HepG2 (cell line): ENCODE data around the gene HSPA1L. TPM values are rescaled to one million over a fixed set of nuclear protein-coding genes. Genes with fewer than 3 reads are reported as not detected.
A peak's percentile ranks its signal among the peaks of the same experiment; 100 is the strongest.
"Not testable (repeated sequence)": the region's sequence is repeated elsewhere in the genome, so short reads cannot be mapped to it uniquely, and the experiment has no call there.

Experiments
- ATAC-seq: fragments of 200-7000 bp; cut with Tn5 transposase; 3 replicates; pipeline ENCODE4 v1.9.1; 2020; ENCODE audit warnings: mild to moderate bottlenecking, moderate library complexity
- BruUV-seq: library from RNA; stranded (reverse); fragments of 400-500 nt; replicated peaks from 2 replicates; lab custom pipeline; 2021; lab: Mats Ljungman, UMichigan
- CTCF ChIA-PET: fragments of 300-600 bp; formaldehyde crosslinking; extraction: SDS; loops from one replicate; lab custom pipeline; 2021; ENCODE audit warnings: low total read pairs, inconsistent platforms, low intra/inter-chr PET ratio; lab: Yijun Ruan, JAX
- POLR2A ChIA-PET: fragments of 350-600 bp; sonication (Branson Sonifier 250); formaldehyde crosslinking; loops from one replicate; lab custom pipeline; 2020; ENCODE audit warnings: antibody characterized with exemption, inconsistent platforms; lab: Yijun Ruan, JAX
- DNase-seq: peaks from one replicate; pipeline ENCODE4 v3.0.0-alpha.2; 2015; ENCODE audit warnings: low spot score
- FAIRE-seq: peaks from 3 replicates; lab custom pipeline; 2011; peaks lifted over from hg19 to GRCh38; lab: Jason Lieb, UNC
- H2AFZ ChIP-seq: one replicate; pipeline ENCODE4 v1.6.1; 2011; ENCODE audit warnings: low read length, inconsistent platforms
- H3K27ac ChIP-seq: fragments of 300-600 bp; 3 replicates; pipeline ENCODE4 v1.8.0; 2011; ENCODE audit warnings: mixed run types, mild to moderate bottlenecking, mixed read lengths, low read length, inconsistent platforms; ENCODE audit not compliant: insufficient read depth; ENCODE audit errors: extremely low read length
- H3K27me3 ChIP-seq, 2 experiments: fragments of 200-600 bp in 1 of 2; 2 replicates in 1 of 2; 3 replicates in 1 of 2; pipeline versions ENCODE4 v1.6.0 to v1.8.0; 2011; ENCODE audit warnings: low read length in 2 of 2, mild to moderate bottlenecking in 2 of 2, moderate library complexity in 2 of 2, inconsistent platforms in 1 of 2; ENCODE audit not compliant: insufficient read depth in 2 of 2, control insufficient read depth in 1 of 2
- H3K36me3 ChIP-seq, 2 experiments: fragments of 200-600 bp in 1 of 2; replicated peaks in 1 of 2; 2 replicates in 1 of 2; 3 replicates in 1 of 2; pipeline versions ENCODE4 v1.5.1 to v1.8.0; 2011; ENCODE audit warnings: low read length in 2 of 2, inconsistent platforms in 1 of 2; ENCODE audit not compliant: insufficient read depth in 2 of 2, control insufficient read depth in 1 of 2
- H3K4me1 ChIP-seq: 2 replicates; pipeline ENCODE4 v1.5.1; 2012; ENCODE audit warnings: low read length, inconsistent platforms; ENCODE audit not compliant: insufficient read depth
- H3K4me2 ChIP-seq: 2 replicates; pipeline ENCODE4 v1.6.0; 2011; ENCODE audit warnings: low read depth, low read length, inconsistent platforms
- H3K4me3 ChIP-seq, 3 experiments: fragments of 200-600 bp in 1 of 3; sonication (generic), shearing (Covaris generic) in 1 of 3; replicated peaks in 1 of 3; 2 replicates each; pipeline ENCODE4 v1.5.1; 2011 to 2016; ENCODE audit warnings: low read length in 3 of 3, inconsistent platforms in 2 of 3, low read depth in 2 of 3, mild to moderate bottlenecking in 2 of 3, control low read depth in 1 of 3, mixed read lengths in 1 of 3; ENCODE audit not compliant: insufficient read depth in 1 of 3
- H3K79me2 ChIP-seq: one replicate; pipeline ENCODE4 v1.6.1; 2011; ENCODE audit warnings: low read length, inconsistent platforms; ENCODE audit not compliant: insufficient read depth
- H3K9ac ChIP-seq: 2 replicates; pipeline ENCODE4 v1.6.0; 2011; ENCODE audit warnings: mild to moderate bottlenecking, low read depth, low read length, inconsistent platforms; ENCODE audit not compliant: insufficient read depth
- H3K9me3 ChIP-seq: 2 replicates; pipeline ENCODE4 v1.5.1; 2012; ENCODE audit warnings: mild to moderate bottlenecking, low read length
- H4K20me1 ChIP-seq: 2 replicates; pipeline ENCODE4 v1.6.0; 2011; ENCODE audit warnings: inconsistent platforms, mild to moderate bottlenecking, low read length, moderate library complexity; ENCODE audit not compliant: insufficient read depth
- ATF7-NPFF ChIP-seq: sonication (generic); formaldehyde crosslinking; IDR thresholded peaks from 2 replicates; pipeline ENCODE4 v1.8.1; 2023; ENCODE audit warnings: mild to moderate bottlenecking, low read depth, missing genetic modification reagents, moderate library complexity
- CHCHD3 ChIP-seq: sonication (generic); formaldehyde crosslinking; IDR thresholded peaks from 2 replicates; pipeline ENCODE4 v1.8.0; 2022; ENCODE audit warnings: mild to moderate bottlenecking, missing genetic modification reagents, moderate library complexity
- NFE2L1 ChIP-seq: sonication (generic); formaldehyde crosslinking; IDR thresholded peaks from 2 replicates; pipeline ENCODE4 v1.4.0; 2020; ENCODE audit warnings: missing genetic modification reagents, mild to moderate bottlenecking, borderline replicate concordance
- POGZ ChIP-seq: sonication (generic); formaldehyde crosslinking; IDR thresholded peaks from 2 replicates; pipeline ENCODE4 v1.4.0; 2020; ENCODE audit warnings: mild to moderate bottlenecking, missing genetic modification reagents
- RBFOX2 ChIP-seq: fragments of 200-400 bp; formaldehyde crosslinking; IDR thresholded peaks from 2 replicates; pipeline ENCODE4 v1.6.1; 2017; ENCODE audit warnings: low read depth, mild to moderate bottlenecking, low read length
- RXRA ChIP-seq: sonication (generic); formaldehyde crosslinking; IDR thresholded peaks from 2 replicates; pipeline ENCODE4 v1.5.1; 2020; ENCODE audit warnings: missing genetic modification reagents
- SALL1 ChIP-seq: sonication (generic); formaldehyde crosslinking; IDR thresholded peaks from 2 replicates; pipeline ENCODE4 v1.8.0; 2022; ENCODE audit warnings: mild to moderate bottlenecking, missing genetic modification reagents
- SP4 ChIP-seq: sonication (generic); formaldehyde crosslinking; IDR thresholded peaks from 2 replicates; pipeline ENCODE4 v1.8.1; 2023; ENCODE audit warnings: mild to moderate bottlenecking, missing genetic modification reagents
- TARDBP ChIP-seq: sonication (generic); formaldehyde crosslinking; IDR thresholded peaks from 2 replicates; pipeline ENCODE4 v1.8.0; 2022; ENCODE audit warnings: mild to moderate bottlenecking, missing genetic modification reagents
- ZBTB38 ChIP-seq: sonication (generic); formaldehyde crosslinking; IDR thresholded peaks from 2 replicates; pipeline ENCODE4 v1.5.1; 2020; ENCODE audit warnings: mild to moderate bottlenecking, missing genetic modification reagents
- ZNF768 ChIP-seq: sonication (generic); formaldehyde crosslinking; IDR thresholded peaks from 2 replicates; pipeline ENCODE4 v1.4.0; 2020; ENCODE audit warnings: missing genetic modification reagents
- WGBS: methylation state at CpG from one replicate; pipeline ENCODE4 v1.1.6; 2017; ENCODE audit warnings: low lambda C conversion rate; 5-methylcytosine and 5-hydroxymethylcytosine counted together
- in situ Hi-C: cut with HindIII; loops from 2 replicates; pipeline ENCODE4 v1.10.0; 2017; ENCODE audit warnings: low pct_unique_long_range_greater_than_20kb; ENCODE audit not compliant: extremely low pct_ligation_motif_present
- intact Hi-C: fragments of 100-400 bp; cut with micrococcal nuclease; formaldehyde crosslinking; loops from one replicate; pipeline ENCODE4 v1.10.0; 2022; ENCODE audit not compliant: unreplicated experiment
- polyA plus RNA-seq, 8 experiments: library from polyadenylated mRNA; depleted of rRNA in 3 of 8; stranded (reverse) in 7 of 8; unstranded in 1 of 8; fragments of >200 nt; fragmentation: Illumina TruSeq in 4 of 8; extraction: Trizol in 4 of 8; gene quantifications; 2 replicates each; pipeline versions ENCODE4 v1.2.1 to v1.2.3, GENCODE V29; 2011 to 2016; ENCODE audit warnings: low read depth in 4 of 8, missing spikeins in 1 of 8, mixed read lengths in 1 of 8; ENCODE audit not compliant: insufficient read depth in 1 of 8
- total RNA-seq, 5 experiments: library from RNA; depleted of rRNA; stranded (reverse); fragments of >200 nt; fragmentation: Illumina TruSeq; extraction: Trizol; gene quantifications; 2 replicates each; pipeline ENCODE4 v1.2.3, GENCODE V29; 2016; ENCODE audit warnings: low read depth in 1 of 5
- TF ChIP-seq, protein P1 (sequence below): sonication (generic); formaldehyde crosslinking; IDR thresholded peaks from 2 replicates; pipeline ENCODE4 v1.5.1; 2020; ENCODE audit warnings: mild to moderate bottlenecking, missing genetic modification reagents, moderate library complexity
- TF ChIP-seq, protein P2 (sequence below): sonication (generic); formaldehyde crosslinking; IDR thresholded peaks from 2 replicates; pipeline ENCODE4 v1.4.0; 2020; ENCODE audit warnings: missing genetic modification reagents

Gene HSPA1L
- total and polyA plus RNA-seq, 2 of the 13 experiments (the other 11 are each of a cell fraction or from before 2014, with no cell fraction given), result 0.55 to 1.0 TPM

DNA sequence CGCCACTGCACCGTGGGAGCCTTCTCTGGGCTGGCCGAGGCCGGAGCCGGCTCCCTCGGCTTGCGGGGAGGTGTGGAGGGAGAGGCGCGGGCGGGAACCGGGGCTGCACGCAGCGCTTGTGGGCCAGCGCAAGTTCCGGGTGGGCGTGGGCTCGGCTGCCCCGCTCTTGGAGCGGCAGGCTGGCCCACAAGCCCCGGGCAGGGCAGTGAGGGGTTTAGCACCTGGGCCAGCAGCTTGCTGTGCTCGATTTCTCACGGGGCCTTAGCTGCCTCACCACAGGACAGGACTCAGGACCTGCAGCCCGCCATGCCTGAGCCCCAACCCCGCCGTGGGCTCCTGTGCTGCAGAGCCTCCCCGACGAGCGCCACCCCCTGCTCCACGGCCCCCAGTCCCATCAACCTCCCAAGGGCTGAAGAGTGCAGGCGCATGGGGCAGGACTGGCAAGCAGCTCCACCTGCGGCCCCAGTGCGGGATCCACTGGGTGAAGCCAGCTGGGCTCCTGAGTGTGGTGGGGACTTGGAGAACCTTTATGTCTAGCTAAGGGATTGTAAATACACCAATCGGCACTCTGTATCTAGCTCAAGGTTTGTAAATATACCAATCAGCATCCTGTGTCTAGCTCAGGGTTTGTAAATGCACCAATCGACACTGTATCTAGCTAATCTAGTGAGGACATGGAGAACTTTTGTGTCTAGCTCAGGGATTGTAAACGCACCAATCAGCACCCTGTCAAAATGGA, 37.1 kb upstream of the HSPA1L start:
- H3K4me2 ChIP-seq, result not testable (repeated sequence)

More for the DNA sequence above, 37.1 kb upstream of the HSPA1L start:
- peak; percentile 36 for ATAC-seq
- H3K79me2 ChIP-seq, H4K20me1 ChIP-seq, H2AFZ ChIP-seq, intact Hi-C loops, H3K36me3 ChIP-seq, CTCF ChIA-PET, FAIRE-seq, H3K27ac ChIP-seq, BruUV-seq, H3K4me3 ChIP-seq, H3K27me3 ChIP-seq, in situ Hi-C loops, H3K9me3 ChIP-seq, DNase-seq, H3K9ac ChIP-seq: not testable (repeated sequence)
- POLR2A ChIA-PET, result interaction anchor here (0.6 to 5.9 kb wide), 21 partner anchors 8 to 343 kb away, joined by 3 to 93 read pairs (median 3); partner anchors contain the start of genes C2, C6orf47, CFB and CSNK2B
- WGBS, result 94% methylated on average over 19 of the region's 35 CpGs
- H3K4me1 ChIP-seq, result peaks cover 35% of the 10 kb centered on the region
- 0 out of 2 replicates have a peak, but pooled peaks have one; percentile 64 for TF ChIP-seq CHCHD3 (CRISPR knock-in tag)
- peak; percentile 72 for TF ChIP-seq ZBTB38 (CRISPR knock-in tag)
- TF ChIP-seq, protein P1, sequence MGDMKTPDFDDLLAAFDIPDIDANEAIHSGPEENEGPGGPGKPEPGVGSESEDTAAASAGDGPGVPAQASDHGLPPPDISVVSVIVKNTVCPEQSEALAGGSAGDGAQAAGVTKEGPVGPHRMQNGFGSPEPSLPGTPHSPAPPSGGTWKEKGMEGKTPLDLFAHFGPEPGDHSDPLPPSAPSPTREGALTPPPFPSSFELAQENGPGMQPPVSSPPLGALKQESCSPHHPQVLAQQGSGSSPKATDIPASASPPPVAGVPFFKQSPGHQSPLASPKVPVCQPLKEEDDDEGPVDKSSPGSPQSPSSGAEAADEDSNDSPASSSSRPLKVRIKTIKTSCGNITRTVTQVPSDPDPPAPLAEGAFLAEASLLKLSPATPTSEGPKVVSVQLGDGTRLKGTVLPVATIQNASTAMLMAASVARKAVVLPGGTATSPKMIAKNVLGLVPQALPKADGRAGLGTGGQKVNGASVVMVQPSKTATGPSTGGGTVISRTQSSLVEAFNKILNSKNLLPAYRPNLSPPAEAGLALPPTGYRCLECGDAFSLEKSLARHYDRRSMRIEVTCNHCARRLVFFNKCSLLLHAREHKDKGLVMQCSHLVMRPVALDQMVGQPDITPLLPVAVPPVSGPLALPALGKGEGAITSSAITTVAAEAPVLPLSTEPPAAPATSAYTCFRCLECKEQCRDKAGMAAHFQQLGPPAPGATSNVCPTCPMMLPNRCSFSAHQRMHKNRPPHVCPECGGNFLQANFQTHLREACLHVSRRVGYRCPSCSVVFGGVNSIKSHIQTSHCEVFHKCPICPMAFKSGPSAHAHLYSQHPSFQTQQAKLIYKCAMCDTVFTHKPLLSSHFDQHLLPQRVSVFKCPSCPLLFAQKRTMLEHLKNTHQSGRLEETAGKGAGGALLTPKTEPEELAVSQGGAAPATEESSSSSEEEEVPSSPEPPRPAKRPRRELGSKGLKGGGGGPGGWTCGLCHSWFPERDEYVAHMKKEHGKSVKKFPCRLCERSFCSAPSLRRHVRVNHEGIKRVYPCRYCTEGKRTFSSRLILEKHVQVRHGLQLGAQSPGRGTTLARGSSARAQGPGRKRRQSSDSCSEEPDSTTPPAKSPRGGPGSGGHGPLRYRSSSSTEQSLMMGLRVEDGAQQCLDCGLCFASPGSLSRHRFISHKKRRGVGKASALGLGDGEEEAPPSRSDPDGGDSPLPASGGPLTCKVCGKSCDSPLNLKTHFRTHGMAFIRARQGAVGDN (CRISPR knock-in tag), result peak; percentile 23; the same call in 1 of the 2 replicates
- 0 out of 2 replicates have a peak, but pooled peaks have one; percentile 53 for TF ChIP-seq NFE2L1 (CRISPR knock-in tag)
- TF ChIP-seq TARDBP (CRISPR knock-in tag), result 0 out of 2 replicates have a peak, but pooled peaks have one; percentile 12
- peak; percentile 22; the same call in 1 of the 2 replicates for TF ChIP-seq RXRA (CRISPR knock-in tag)
- TF ChIP-seq ATF7-NPFF, result 0 out of 2 replicates have a peak, but pooled peaks have one; percentile 25
- TF ChIP-seq POGZ (CRISPR knock-in tag), result 0 out of 2 replicates have a peak, but pooled peaks have one; percentile 15
- 0 out of 2 replicates have a peak, but pooled peaks have one; percentile 29 for TF ChIP-seq SP4 (CRISPR knock-in tag)
- TF ChIP-seq, protein P2, sequence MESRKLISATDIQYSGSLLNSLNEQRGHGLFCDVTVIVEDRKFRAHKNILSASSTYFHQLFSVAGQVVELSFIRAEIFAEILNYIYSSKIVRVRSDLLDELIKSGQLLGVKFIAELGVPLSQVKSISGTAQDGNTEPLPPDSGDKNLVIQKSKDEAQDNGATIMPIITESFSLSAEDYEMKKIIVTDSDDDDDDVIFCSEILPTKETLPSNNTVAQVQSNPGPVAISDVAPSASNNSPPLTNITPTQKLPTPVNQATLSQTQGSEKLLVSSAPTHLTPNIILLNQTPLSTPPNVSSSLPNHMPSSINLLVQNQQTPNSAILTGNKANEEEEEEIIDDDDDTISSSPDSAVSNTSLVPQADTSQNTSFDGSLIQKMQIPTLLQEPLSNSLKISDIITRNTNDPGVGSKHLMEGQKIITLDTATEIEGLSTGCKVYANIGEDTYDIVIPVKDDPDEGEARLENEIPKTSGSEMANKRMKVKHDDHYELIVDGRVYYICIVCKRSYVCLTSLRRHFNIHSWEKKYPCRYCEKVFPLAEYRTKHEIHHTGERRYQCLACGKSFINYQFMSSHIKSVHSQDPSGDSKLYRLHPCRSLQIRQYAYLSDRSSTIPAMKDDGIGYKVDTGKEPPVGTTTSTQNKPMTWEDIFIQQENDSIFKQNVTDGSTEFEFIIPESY (CRISPR knock-in tag), result peak; percentile 7; the same call in 1 of the 2 replicates
- 0 out of 2 replicates have a peak, but pooled peaks have one; percentile 10 for TF ChIP-seq SALL1 (CRISPR knock-in tag)
- TF ChIP-seq ZNF768 (CRISPR knock-in tag), result peak; percentile 22; the same call in 1 of the 2 replicates
- 0 out of 2 replicates have a peak, but pooled peaks have one; percentile 33 for TF ChIP-seq RBFOX2
